Measurements from ENCODE around the gene EMC10.
A peak's percentile ranks its signal among the peaks of the same experiment; 100 is the strongest.
"Not testable (repeated sequence)": the region's sequence is repeated elsewhere in the genome, so short reads cannot be mapped to it uniquely, and the experiment has no call there.

Gene EMC10

GRCh38 chr19:50476224-50476906 is at the start of gene EMC10, which contains the start of gene GARIN5A:
Gene EMC10, plus strand, starts transcription at chr19:50476507. Its CDS starts 38 bp downstream, at chr19:50476545.
Gene GARIN5A, minus strand, starts transcription at chr19:50476848. Its CDS starts 460 bp downstream, at chr19:50476388.
- DNase-seq (ENCODE audit: low read depth in 2 of 2) = peak; percentile 94 to 95

- DNase-seq (ENCODE audit: low read depth in 2 of 2) = no peak
These were observed 48.9 kb upstream of the EMC10 start for GRCh38 chr19:50427318-50427925.

GRCh38 chr19:50427997-50428425 is 48.3 kb upstream of the EMC10 start:
- no peak for DNase-seq (ENCODE audit: low read depth in 2 of 2)

GRCh38 chr19:50428772-50429463 is 47.4 kb upstream of the EMC10 start:
- DNase-seq (ENCODE audit: low read depth in 2 of 2) = no peak

- no peak for DNase-seq (ENCODE audit: low read depth in 2 of 2)
These were observed 45.4 kb upstream of the EMC10 start for GRCh38 chr19:50430888-50431342.

GRCh38 chr19:50431343-50432220 is 44.7 kb upstream of the EMC10 start:
- DNase-seq (ENCODE audit: low read depth in 2 of 2) = peak; percentile 51 to 70

- DNase-seq (ENCODE audit: low read depth in 2 of 2) = no peak
These were observed 43.9 kb upstream of the EMC10 start, which contains the start of gene MYBPC2 for GRCh38 chr19:50432221-50433028. Gene MYBPC2, plus strand, starts transcription at chr19:50432892. Its CDS starts 62 bp downstream, at chr19:50432954.

GRCh38 chr19:50433201-50434180 is 42.8 kb upstream of the EMC10 start:
- DNase-seq (ENCODE audit: low read depth in 2 of 2) = no peak

- DNase-seq (ENCODE audit: low read depth in 2 of 2) = no peak
These were observed 41.8 kb upstream of the EMC10 start for GRCh38 chr19:50434525-50434924.

- no peak for DNase-seq (ENCODE audit: low read depth in 2 of 2)
These were observed 41.1 kb upstream of the EMC10 start for GRCh38 chr19:50435221-50435620.

GRCh38 chr19:50435627-50436026 is 40.7 kb upstream of the EMC10 start:
- DNase-seq (ENCODE audit: low read depth in 2 of 2) = no peak

- no peak for DNase-seq (ENCODE audit: low read depth in 2 of 2)
These were observed 38.4 kb upstream of the EMC10 start for GRCh38 chr19:50437862-50438449.

GRCh38 chr19:50439130-50439529 is 37.2 kb upstream of the EMC10 start:
- DNase-seq (ENCODE audit: low read depth in 2 of 2) = not testable (repeated sequence)

GRCh38 chr19:50444059-50444458 is 32.2 kb upstream of the EMC10 start:
- DNase-seq (ENCODE audit: low read depth in 2 of 2) = no peak

- no peak for DNase-seq (ENCODE audit: low read depth in 2 of 2)
These were observed 29.3 kb upstream of the EMC10 start for GRCh38 chr19:50447053-50447452.

GRCh38 chr19:50447750-50448149 is 28.6 kb upstream of the EMC10 start:
- DNase-seq (ENCODE audit: low read depth in 2 of 2) = no peak

- DNase-seq (ENCODE audit: low read depth in 2 of 2) = no peak
These were observed 26.9 kb upstream of the EMC10 start for GRCh38 chr19:50449236-50449899.
